IPS-18a (cell line): ENCODE data around the gene RPL38.

Source experiments
- H3K27ac ChIP-seq: one replicate; pipeline ENCODE4 v1.5.1; 2013; ENCODE audit warnings: low read length
- H3K27me3 ChIP-seq: one replicate; pipeline ENCODE4 v1.6.1; 2013; ENCODE audit warnings: mild to moderate bottlenecking, low read length; ENCODE audit not compliant: control insufficient read depth, insufficient read depth
- H3K36me3 ChIP-seq: one replicate; pipeline ENCODE4 v1.6.1; 2013; ENCODE audit warnings: low read depth, low read length; ENCODE audit not compliant: control insufficient read depth
- H3K4me1 ChIP-seq: one replicate; pipeline ENCODE4 v1.6.1; 2013; ENCODE audit warnings: low read depth, low read length; ENCODE audit not compliant: control insufficient read depth
- H3K4me3 ChIP-seq: one replicate; pipeline ENCODE4 v1.5.1; 2013; ENCODE audit warnings: low read length
- H3K9ac ChIP-seq: one replicate; pipeline ENCODE4 v1.6.1; 2013; ENCODE audit warnings: mild to moderate bottlenecking, low read length, moderate library complexity
- H3K9me3 ChIP-seq: one replicate; pipeline ENCODE4 v1.6.1; 2013; ENCODE audit warnings: low read depth, low read length; ENCODE audit not compliant: control insufficient read depth

Gene RPL38

GRCh38 chr17:74234486-74234885, 31.0 kb downstream of the RPL38 start:
- Histone ChIP-seq H3K27ac (no peak overlapping the region), H3K4me1 (no peaks in the 10 kb centered on the region), H3K27me3 (no peaks in the 10 kb centered on the region), H3K9ac (no peak overlapping the region), H3K9me3 (no peaks in the 10 kb centered on the region), H3K4me3 (no peak overlapping the region), H3K36me3 (no peaks in the 10 kb centered on the region)

- Histone ChIP-seq H3K27ac (no peak overlapping the region), H3K4me3 (no peak overlapping the region), H3K9ac (no peak overlapping the region), H3K4me1 (peaks cover 5% of the 10 kb centered on the region), H3K9me3 (no peaks in the 10 kb centered on the region), H3K36me3 (no peaks in the 10 kb centered on the region), H3K27me3 (no peaks in the 10 kb centered on the region)
Observed at GRCh38 chr17:74235040-74235581, 31.6 kb downstream of the RPL38 start.

- Histone ChIP-seq H3K27ac (no peak overlapping the region), H3K27me3 (no peaks in the 10 kb centered on the region), H3K9me3 (no peaks in the 10 kb centered on the region), H3K4me3 (no peak overlapping the region), H3K9ac (no peak overlapping the region), H3K4me1 (peaks cover 9% of the 10 kb centered on the region), H3K36me3 (no peaks in the 10 kb centered on the region)
Observed at GRCh38 chr17:74235911-74236371, 32.5 kb downstream of the RPL38 start.

GRCh38 chr17:74237321-74237720, 33.8 kb downstream of the RPL38 start:
- Histone ChIP-seq H3K9me3 (no peaks in the 10 kb centered on the region), H3K36me3 (no peaks in the 10 kb centered on the region), H3K27me3 (no peaks in the 10 kb centered on the region), H3K4me3 (no peak overlapping the region), H3K9ac (no peak overlapping the region), H3K4me1 (peaks cover 9% of the 10 kb centered on the region), H3K27ac (no peak overlapping the region)

- Histone ChIP-seq H3K4me1 (peaks cover 9% of the 10 kb centered on the region), H3K27ac (no peak overlapping the region), H3K9ac (no peak overlapping the region), H3K27me3 (no peaks in the 10 kb centered on the region), H3K9me3 (no peaks in the 10 kb centered on the region), H3K36me3 (no peaks in the 10 kb centered on the region), H3K4me3 (no peak overlapping the region)
Observed at GRCh38 chr17:74239172-74239571, 35.7 kb downstream of the RPL38 start.

- Histone ChIP-seq H3K27ac (no peak overlapping the region), H3K9me3 (no peaks in the 10 kb centered on the region), H3K9ac (no peak overlapping the region), H3K27me3 (no peaks in the 10 kb centered on the region), H3K36me3 (no peaks in the 10 kb centered on the region), H3K4me3 (no peak overlapping the region), H3K4me1 (peaks cover 19% of the 10 kb centered on the region)
Observed at GRCh38 chr17:74240618-74241205, 37.2 kb downstream of the RPL38 start.

GRCh38 chr17:74241431-74241830, 38.0 kb downstream of the RPL38 start:
- no peak overlapping the region for H3K4me3 ChIP-seq
- H3K27ac ChIP-seq, result no peak overlapping the region
- no peak overlapping the region for H3K9ac ChIP-seq
- H3K36me3 ChIP-seq, result no peaks in the 10 kb centered on the region
- H3K9me3 ChIP-seq, result no peaks in the 10 kb centered on the region
- H3K4me1 ChIP-seq, result peaks cover 24% of the 10 kb centered on the region
- H3K27me3 ChIP-seq, result no peaks in the 10 kb centered on the region

GRCh38 chr17:74241847-74242246, 38.4 kb downstream of the RPL38 start:
- Histone ChIP-seq H3K36me3 (no peaks in the 10 kb centered on the region), H3K9ac (no peak overlapping the region), H3K27me3 (no peaks in the 10 kb centered on the region), H3K9me3 (no peaks in the 10 kb centered on the region), H3K4me1 (peaks cover 24% of the 10 kb centered on the region), H3K27ac (no peak overlapping the region), H3K4me3 (no peak overlapping the region)

GRCh38 chr17:74243013-74243755, 39.7 kb downstream of the RPL38 start:
- no peaks in the 10 kb centered on the region for H3K36me3 ChIP-seq

GRCh38 chr17:74244128-74244527, 40.6 kb downstream of the RPL38 start:
- Histone ChIP-seq H3K4me3 (no peak overlapping the region), H3K27me3 (no peaks in the 10 kb centered on the region), H3K27ac (no peak overlapping the region), H3K4me1 (peaks cover 24% of the 10 kb centered on the region), H3K9me3 (no peaks in the 10 kb centered on the region), H3K36me3 (no peaks in the 10 kb centered on the region), H3K9ac (no peak overlapping the region)

More at GRCh38 chr17:74243013-74243755, 39.7 kb downstream of the RPL38 start:
- Histone ChIP-seq H3K4me1 (peaks cover 24% of the 10 kb centered on the region), H3K9me3 (no peaks in the 10 kb centered on the region), H3K27ac (no peak overlapping the region), H3K27me3 (no peaks in the 10 kb centered on the region), H3K4me3 (no peak overlapping the region), H3K9ac (no peak overlapping the region)

- H3K9ac ChIP-seq, result no peak overlapping the region
Observed at GRCh38 chr17:74244548-74244947, 41.1 kb downstream of the RPL38 start.

More at GRCh38 chr17:74244548-74244947, 41.1 kb downstream of the RPL38 start:
- Histone ChIP-seq H3K4me3 (no peak overlapping the region), H3K27ac (no peak overlapping the region), H3K36me3 (no peaks in the 10 kb centered on the region), H3K27me3 (no peaks in the 10 kb centered on the region), H3K4me1 (peaks cover 24% of the 10 kb centered on the region), H3K9me3 (no peaks in the 10 kb centered on the region)
